Measurements from ENCODE around the gene NRXN3. TPM values are rescaled to one million over a fixed set of nuclear protein-coding genes. Genes with fewer than 3 reads are reported as not detected.

The NRXN3 gene
- total and polyA plus RNA-seq, 2 experiments from 2014 or later: 5.7 to 7.1 TPM

DNA sequence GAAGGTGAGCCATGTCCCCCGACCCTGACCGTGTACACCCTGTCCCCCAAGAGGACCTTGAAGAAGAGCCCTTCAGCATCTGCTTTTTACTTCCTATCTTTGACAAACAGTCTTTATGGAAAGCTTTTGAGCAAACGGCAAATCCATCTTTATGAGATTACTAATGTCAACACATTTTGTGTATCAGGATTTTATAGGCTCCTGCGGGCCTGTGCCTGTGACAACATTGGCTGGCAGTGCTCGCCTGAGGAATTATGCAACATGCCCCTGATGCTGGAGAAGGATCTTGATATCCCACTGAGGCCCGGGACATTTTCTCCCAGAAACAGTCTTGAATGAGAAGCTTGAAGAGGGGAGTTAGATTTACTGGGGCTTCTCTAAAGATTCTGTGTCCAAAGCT is 416.5 kb downstream of the NRXN3 start:
- Histone ChIP-seq H3K27me3 (no peaks in the 10 kb centered on the region), H3K9me2 (replicated peaks; ENCODE audit: insufficient read depth) (no peaks in the 10 kb centered on the region), H3K36me3 (replicated peaks; ENCODE audit: insufficient read depth, low read depth) (no peaks in the 10 kb centered on the region), H3K4me1 (ENCODE audit: insufficient read depth) (no peaks in the 10 kb centered on the region), H3K4me2 (no peak overlapping the region), H4K20me1 (ENCODE audit: insufficient read depth, poor library complexity, severe bottlenecking) (no peaks in the 10 kb centered on the region), H3K4me3 (no peak overlapping the region), H3K79me2 (no peaks in the 10 kb centered on the region), H3K27ac (no peak overlapping the region), H2AFZ (no peak overlapping the region), H3K9me3 (ENCODE audit: low read depth) (no peaks in the 10 kb centered on the region)
- TF ChIP-seq EZH2 (IDR thresholded peaks at IDR 0.05; ENCODE audit: borderline replicate concordance): no peak
- TF ChIP-seq EZH2phosphoT487 (IDR thresholded peaks at IDR 0.05; ENCODE audit: low read depth, severe bottlenecking, unreplicated experiment): no peak
- TF ChIP-seq, protein P1, sequence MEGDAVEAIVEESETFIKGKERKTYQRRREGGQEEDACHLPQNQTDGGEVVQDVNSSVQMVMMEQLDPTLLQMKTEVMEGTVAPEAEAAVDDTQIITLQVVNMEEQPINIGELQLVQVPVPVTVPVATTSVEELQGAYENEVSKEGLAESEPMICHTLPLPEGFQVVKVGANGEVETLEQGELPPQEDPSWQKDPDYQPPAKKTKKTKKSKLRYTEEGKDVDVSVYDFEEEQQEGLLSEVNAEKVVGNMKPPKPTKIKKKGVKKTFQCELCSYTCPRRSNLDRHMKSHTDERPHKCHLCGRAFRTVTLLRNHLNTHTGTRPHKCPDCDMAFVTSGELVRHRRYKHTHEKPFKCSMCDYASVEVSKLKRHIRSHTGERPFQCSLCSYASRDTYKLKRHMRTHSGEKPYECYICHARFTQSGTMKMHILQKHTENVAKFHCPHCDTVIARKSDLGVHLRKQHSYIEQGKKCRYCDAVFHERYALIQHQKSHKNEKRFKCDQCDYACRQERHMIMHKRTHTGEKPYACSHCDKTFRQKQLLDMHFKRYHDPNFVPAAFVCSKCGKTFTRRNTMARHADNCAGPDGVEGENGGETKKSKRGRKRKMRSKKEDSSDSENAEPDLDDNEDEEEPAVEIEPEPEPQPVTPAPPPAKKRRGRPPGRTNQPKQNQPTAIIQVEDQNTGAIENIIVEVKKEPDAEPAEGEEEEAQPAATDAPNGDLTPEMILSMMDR (IDR thresholded peaks at IDR 0.05; ENCODE audit: poor library complexity): no peak
- DNase-seq (ENCODE audit: low spot score): peak; percentile 11
- 39% methylated on average over 6 of the region's 6 CpGs for WGBS (ENCODE audit: low lambda C conversion rate, missing lambda C conversion rate)

DNA sequence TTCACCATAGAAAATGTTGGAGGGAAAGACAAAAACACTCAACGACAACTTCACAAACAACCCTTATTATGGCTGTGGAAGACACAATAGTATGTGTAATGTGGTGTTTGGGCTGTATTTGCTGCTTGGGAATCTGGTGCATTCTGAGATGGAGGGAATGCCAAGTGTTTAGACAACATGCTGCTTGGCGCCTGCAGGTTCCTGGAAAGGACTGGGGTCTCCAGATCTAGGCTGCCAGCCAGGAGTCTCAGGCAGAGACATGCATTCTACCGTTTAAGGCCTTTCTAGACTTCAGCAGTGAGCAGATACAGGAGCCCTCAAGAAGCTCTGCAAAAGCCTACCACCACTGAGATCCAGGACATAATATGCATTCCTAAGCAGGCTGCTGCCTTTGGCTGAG is 418.7 kb downstream of the NRXN3 start:
- Histone ChIP-seq H3K4me2 (no peak overlapping the region), H3K27me3 (no peaks in the 10 kb centered on the region), H4K20me1 (ENCODE audit: insufficient read depth, poor library complexity, severe bottlenecking) (no peaks in the 10 kb centered on the region), H3K9me3 (ENCODE audit: low read depth) (no peaks in the 10 kb centered on the region), H3K36me3 (replicated peaks; ENCODE audit: insufficient read depth, low read depth) (no peaks in the 10 kb centered on the region), H2AFZ (no peak overlapping the region), H3K4me3 (no peak overlapping the region), H3K4me1 (ENCODE audit: insufficient read depth) (no peaks in the 10 kb centered on the region), H3K9me2 (replicated peaks; ENCODE audit: insufficient read depth) (no peaks in the 10 kb centered on the region), H3K79me2 (no peaks in the 10 kb centered on the region), H3K27ac (no peak overlapping the region)
- 86% methylated on average over 3 of the region's 3 CpGs for WGBS (ENCODE audit: low lambda C conversion rate, missing lambda C conversion rate)
- TF ChIP-seq EZH2phosphoT487 (IDR thresholded peaks at IDR 0.05; ENCODE audit: low read depth, severe bottlenecking, unreplicated experiment): no peak
- TF ChIP-seq, protein P1 (IDR thresholded peaks at IDR 0.05; ENCODE audit: poor library complexity): no peak
- no peak for DNase-seq (ENCODE audit: low spot score)

DNA sequence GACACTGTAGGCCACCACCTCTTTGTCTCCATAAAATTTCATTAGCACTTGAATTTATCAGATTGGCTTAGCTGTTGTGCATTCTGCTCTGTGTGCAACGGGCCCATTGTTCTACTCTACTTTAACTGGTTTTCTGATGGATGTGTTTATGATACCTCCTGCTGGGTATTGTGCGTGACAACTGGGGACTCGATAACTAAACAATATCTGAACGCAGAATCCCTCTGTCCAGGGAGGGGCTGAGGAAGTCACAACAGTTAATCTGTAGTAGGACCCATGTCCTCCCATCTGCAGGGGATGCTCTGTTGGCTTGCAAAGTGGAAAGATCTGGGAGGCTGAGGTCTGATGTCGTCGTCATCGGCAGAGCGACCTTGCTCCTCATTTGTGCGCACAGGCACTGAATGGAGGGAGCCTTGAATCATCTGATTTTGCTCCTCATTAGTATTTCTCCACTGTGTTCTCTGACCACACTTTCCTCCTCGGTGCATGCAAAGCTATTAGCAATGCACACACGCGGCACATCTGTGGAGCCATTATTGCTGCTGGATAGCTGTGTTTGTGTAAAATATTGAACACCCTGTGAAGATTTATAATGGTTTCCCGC is 422.5 kb downstream of the NRXN3 start:
- no peak overlapping the region for H3K27ac ChIP-seq
- H4K20me1 ChIP-seq (ENCODE audit: insufficient read depth, poor library complexity, severe bottlenecking): no peaks in the 10 kb centered on the region
- 90% methylated on average over 13 of the region's 13 CpGs for WGBS (ENCODE audit: low lambda C conversion rate, missing lambda C conversion rate)
- TF ChIP-seq EZH2 (IDR thresholded peaks at IDR 0.05; ENCODE audit: borderline replicate concordance) (no peak), EZH2phosphoT487 (IDR thresholded peaks at IDR 0.05; ENCODE audit: low read depth, severe bottlenecking, unreplicated experiment) (no peak)
- TF ChIP-seq, protein P1 (IDR thresholded peaks at IDR 0.05; ENCODE audit: poor library complexity): no peak
- H3K4me2 ChIP-seq: no peak overlapping the region
- H3K27me3 ChIP-seq: no peaks in the 10 kb centered on the region
- no peak for DNase-seq (ENCODE audit: low spot score)
- no peak overlapping the region for H3K4me3 ChIP-seq
- no peak overlapping the region for H2AFZ ChIP-seq
- H3K9me3 ChIP-seq (ENCODE audit: low read depth): no peaks in the 10 kb centered on the region
- H3K4me1 ChIP-seq (ENCODE audit: insufficient read depth): no peaks in the 10 kb centered on the region
- no peaks in the 10 kb centered on the region for H3K36me3 ChIP-seq (replicated peaks; ENCODE audit: insufficient read depth, low read depth)
- no peaks in the 10 kb centered on the region for H3K79me2 ChIP-seq
- H3K9me2 ChIP-seq (replicated peaks; ENCODE audit: insufficient read depth): no peaks in the 10 kb centered on the region
